Measurements from ENCODE around the gene RNF150.

RNF150 gene

DNA sequence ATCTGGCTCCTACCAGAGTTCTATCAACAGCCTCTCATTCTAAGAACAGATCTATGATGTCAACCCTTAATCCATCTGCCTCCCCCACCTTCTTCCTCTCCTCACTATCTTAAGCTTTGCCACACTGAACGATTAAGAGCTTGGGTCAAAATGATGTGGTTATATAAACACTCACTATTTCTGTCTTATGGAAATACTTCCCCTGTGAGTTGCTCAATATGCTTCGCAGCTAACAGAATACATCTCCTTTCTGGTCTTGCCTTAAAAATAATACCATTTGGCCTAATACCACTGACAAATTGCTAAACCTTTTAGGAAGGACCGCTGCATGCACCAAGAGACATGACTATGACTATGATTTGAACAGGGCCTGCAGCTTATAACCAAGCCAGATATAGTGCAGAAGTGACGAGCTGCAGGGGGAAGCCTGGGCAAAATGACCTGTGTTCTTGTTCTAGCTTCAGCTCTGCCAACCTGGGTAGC lies 130.9 kb downstream of the RNF150 start:
- Histone ChIP-seq H3K9me3 (ENCODE audit: insufficient read depth, low read depth, low read length) (no peaks in the 10 kb centered on the region), H3K27ac (ENCODE audit: low read depth, low read length) (no peak overlapping the region)
- WGBS: 93% methylated on average over 4 of the region's 4 CpGs

GRCh38 chr4:140996766-140997165 lies 136.5 kb downstream of the RNF150 start:
- H3K4me3 ChIP-seq (ENCODE audit: low read length): no peak overlapping the region
- no peaks in the 10 kb centered on the region for H3K27me3 ChIP-seq (ENCODE audit: insufficient read depth, low read length)
- H3K36me3 ChIP-seq (ENCODE audit: insufficient read depth, low read length): no peaks in the 10 kb centered on the region
- H3K9ac ChIP-seq (ENCODE audit: low read depth, low read length): no peak overlapping the region
- no peaks in the 10 kb centered on the region for H3K4me1 ChIP-seq (ENCODE audit: insufficient read depth, low read length)
- H3K9me3 ChIP-seq (ENCODE audit: insufficient read depth, low read depth, low read length): no peaks in the 10 kb centered on the region
- no peak overlapping the region for H3K27ac ChIP-seq (ENCODE audit: low read depth, low read length)

More for the DNA sequence above, 130.9 kb downstream of the RNF150 start:
- Histone ChIP-seq H3K4me1 (ENCODE audit: insufficient read depth, low read length) (no peaks in the 10 kb centered on the region), H3K9ac (ENCODE audit: low read depth, low read length) (no peak overlapping the region), H3K4me3 (ENCODE audit: low read length) (no peak overlapping the region), H3K36me3 (ENCODE audit: insufficient read depth, low read length) (no peaks in the 10 kb centered on the region), H3K27me3 (ENCODE audit: insufficient read depth, low read length) (no peaks in the 10 kb centered on the region)

DNA sequence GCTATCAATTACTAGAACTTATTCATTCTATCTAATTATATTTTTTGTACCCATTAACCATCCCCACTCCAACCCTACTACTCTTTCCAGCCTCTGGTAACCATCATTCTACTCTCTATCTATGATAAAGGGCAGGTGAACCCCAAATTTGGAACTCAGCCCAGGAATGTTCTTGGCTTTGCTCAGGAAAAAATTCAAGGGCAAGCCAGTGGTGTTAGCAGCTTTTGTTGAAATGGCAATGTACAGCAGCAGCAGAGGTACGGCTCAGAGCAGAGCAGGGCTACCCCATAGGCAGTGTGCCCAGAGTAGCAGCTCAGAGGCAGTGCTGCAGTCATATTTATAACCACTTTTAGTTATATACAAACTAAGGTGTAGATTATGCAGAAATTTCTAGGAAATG lies 138.2 kb downstream of the RNF150 start:
- WGBS: 94% methylated on average over 1 of the region's 1 CpG
- Histone ChIP-seq H3K27ac (ENCODE audit: low read depth, low read length) (no peak overlapping the region), H3K9me3 (ENCODE audit: insufficient read depth, low read depth, low read length) (no peaks in the 10 kb centered on the region), H3K36me3 (ENCODE audit: insufficient read depth, low read length) (no peaks in the 10 kb centered on the region), H3K4me1 (ENCODE audit: insufficient read depth, low read length) (no peaks in the 10 kb centered on the region), H3K27me3 (ENCODE audit: insufficient read depth, low read length) (no peaks in the 10 kb centered on the region), H3K9ac (ENCODE audit: low read depth, low read length) (no peak overlapping the region), H3K4me3 (ENCODE audit: low read length) (no peak overlapping the region)

DNA sequence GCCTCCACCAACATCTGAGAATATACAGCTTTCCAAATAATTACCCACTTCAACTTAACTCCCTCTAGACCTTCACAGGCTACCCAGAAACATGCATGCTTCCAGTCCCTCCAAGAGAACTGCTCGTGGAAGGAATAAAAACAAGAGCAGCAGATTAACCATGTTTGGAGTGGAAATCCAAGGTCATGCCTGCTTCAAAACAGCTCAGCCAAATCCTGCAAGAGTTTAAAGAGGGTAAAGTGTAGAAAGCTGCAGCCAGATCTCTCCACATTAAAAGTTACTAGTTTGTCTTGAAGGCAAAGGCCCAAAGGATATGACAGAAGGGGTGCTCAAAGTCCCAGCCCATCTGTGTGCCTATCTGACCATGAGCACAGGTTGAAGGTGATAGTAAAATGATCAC lies 139.3 kb downstream of the RNF150 start:
- no peak overlapping the region for H3K27ac ChIP-seq (ENCODE audit: low read depth, low read length)
- H3K27me3 ChIP-seq (ENCODE audit: insufficient read depth, low read length): no peaks in the 10 kb centered on the region
- no peaks in the 10 kb centered on the region for H3K4me1 ChIP-seq (ENCODE audit: insufficient read depth, low read length)
- H3K36me3 ChIP-seq (ENCODE audit: insufficient read depth, low read length): no peaks in the 10 kb centered on the region
- H3K9me3 ChIP-seq (ENCODE audit: insufficient read depth, low read depth, low read length): no peaks in the 10 kb centered on the region
- WGBS: 100% methylated on average over 1 of the region's 1 CpG
- H3K9ac ChIP-seq (ENCODE audit: low read depth, low read length): no peak overlapping the region
- no peak overlapping the region for H3K4me3 ChIP-seq (ENCODE audit: low read length)

- Histone ChIP-seq H3K4me1 (ENCODE audit: insufficient read depth, low read length) (no peaks in the 10 kb centered on the region), H3K27me3 (ENCODE audit: insufficient read depth, low read length) (no peaks in the 10 kb centered on the region), H3K9me3 (ENCODE audit: insufficient read depth, low read depth, low read length) (no peaks in the 10 kb centered on the region), H3K4me3 (ENCODE audit: low read length) (no peak overlapping the region), H3K9ac (ENCODE audit: low read depth, low read length) (no peak overlapping the region), H3K36me3 (ENCODE audit: insufficient read depth, low read length) (no peaks in the 10 kb centered on the region), H3K27ac (ENCODE audit: low read depth, low read length) (no peak overlapping the region)
- 90% methylated on average over 4 of the region's 4 CpGs for WGBS
Observed at GRCh38 chr4:140993370-140993769, 139.9 kb downstream of the RNF150 start.

GRCh38 chr4:140989944-140990343 lies 143.3 kb downstream of the RNF150 start:
- WGBS: 90% methylated on average over 2 of the region's 3 CpGs
- no peaks in the 10 kb centered on the region; the same call in 1 of the 2 replicates for H3K4me1 ChIP-seq (ENCODE audit: insufficient read depth, low read length)
- H3K9me3 ChIP-seq (ENCODE audit: insufficient read depth, low read depth, low read length): no peaks in the 10 kb centered on the region
- H3K36me3 ChIP-seq (ENCODE audit: insufficient read depth, low read length): no peaks in the 10 kb centered on the region
- no peak overlapping the region for H3K4me3 ChIP-seq (ENCODE audit: low read length)
- H3K27me3 ChIP-seq (ENCODE audit: insufficient read depth, low read length): no peaks in the 10 kb centered on the region
- H3K9ac ChIP-seq (ENCODE audit: low read depth, low read length): no peak overlapping the region
- H3K27ac ChIP-seq (ENCODE audit: low read depth, low read length): no peak overlapping the region

DNA sequence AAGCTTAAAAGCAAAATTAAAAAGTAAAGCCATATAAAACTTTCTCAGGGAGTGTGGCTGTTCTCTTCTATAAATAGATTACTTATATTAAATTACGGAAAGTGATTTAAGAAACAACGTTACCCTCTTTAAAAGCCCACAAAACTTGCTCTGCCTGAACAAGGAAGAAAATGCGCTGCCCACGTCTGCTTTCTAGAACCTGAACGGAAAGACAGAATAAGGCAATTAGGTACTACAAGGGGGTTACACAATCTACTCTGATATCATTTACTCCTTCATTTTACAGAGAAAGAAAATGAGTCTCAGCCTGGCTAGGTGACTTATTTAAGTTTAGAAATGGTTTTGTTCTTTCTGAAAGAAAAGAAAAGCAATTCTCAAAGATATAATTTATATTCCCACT lies 147.2 kb downstream of the RNF150 start:
- 88% methylated on average over 5 of the region's 5 CpGs for WGBS
- Histone ChIP-seq H3K27me3 (ENCODE audit: insufficient read depth, low read length) (no peaks in the 10 kb centered on the region), H3K4me1 (ENCODE audit: insufficient read depth, low read length) (no peaks in the 10 kb centered on the region; the same call in 1 of the 2 replicates), H3K9me3 (ENCODE audit: insufficient read depth, low read depth, low read length) (no peaks in the 10 kb centered on the region), H3K4me3 (ENCODE audit: low read length) (no peak overlapping the region), H3K27ac (ENCODE audit: low read depth, low read length) (no peak overlapping the region), H3K9ac (ENCODE audit: low read depth, low read length) (no peak overlapping the region), H3K36me3 (ENCODE audit: insufficient read depth, low read length) (no peaks in the 10 kb centered on the region)

DNA sequence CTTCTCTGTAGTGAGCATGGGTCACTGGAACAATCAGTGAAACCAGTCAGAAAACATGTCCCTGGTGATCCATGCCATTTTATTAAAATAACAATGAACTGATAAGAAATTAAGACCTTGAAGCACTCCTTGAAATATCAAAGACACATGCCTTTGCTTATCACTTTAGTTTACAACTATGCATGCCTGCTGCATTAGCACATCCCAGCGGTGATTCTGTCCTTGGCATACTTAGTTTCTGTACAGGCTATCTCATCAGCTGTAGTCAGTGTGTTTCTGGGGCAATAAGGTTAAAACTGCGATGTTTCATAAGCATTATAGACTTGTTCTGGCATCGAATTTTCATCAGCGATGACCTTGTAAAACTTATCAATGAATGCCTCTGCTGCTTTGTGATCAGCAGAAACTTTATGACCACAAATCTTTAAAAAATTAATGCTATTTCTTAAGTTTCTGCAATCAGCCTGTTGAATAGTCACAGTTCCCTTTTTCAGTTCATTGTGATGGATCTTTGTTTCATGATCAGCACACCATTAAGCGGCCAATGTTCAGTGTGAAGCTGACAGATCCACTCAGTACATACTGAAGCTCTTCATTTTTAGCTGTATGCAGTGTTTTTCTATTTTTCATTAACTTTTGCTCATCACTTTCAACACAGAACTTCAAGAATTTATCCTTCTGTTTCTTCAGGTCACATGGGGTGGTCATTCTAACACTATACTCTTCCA lies 150.5 kb downstream of the RNF150 start:
- WGBS: 94% methylated on average over 5 of the region's 5 CpGs
- no peak overlapping the region for H3K4me3 ChIP-seq (ENCODE audit: low read length)

DNA sequence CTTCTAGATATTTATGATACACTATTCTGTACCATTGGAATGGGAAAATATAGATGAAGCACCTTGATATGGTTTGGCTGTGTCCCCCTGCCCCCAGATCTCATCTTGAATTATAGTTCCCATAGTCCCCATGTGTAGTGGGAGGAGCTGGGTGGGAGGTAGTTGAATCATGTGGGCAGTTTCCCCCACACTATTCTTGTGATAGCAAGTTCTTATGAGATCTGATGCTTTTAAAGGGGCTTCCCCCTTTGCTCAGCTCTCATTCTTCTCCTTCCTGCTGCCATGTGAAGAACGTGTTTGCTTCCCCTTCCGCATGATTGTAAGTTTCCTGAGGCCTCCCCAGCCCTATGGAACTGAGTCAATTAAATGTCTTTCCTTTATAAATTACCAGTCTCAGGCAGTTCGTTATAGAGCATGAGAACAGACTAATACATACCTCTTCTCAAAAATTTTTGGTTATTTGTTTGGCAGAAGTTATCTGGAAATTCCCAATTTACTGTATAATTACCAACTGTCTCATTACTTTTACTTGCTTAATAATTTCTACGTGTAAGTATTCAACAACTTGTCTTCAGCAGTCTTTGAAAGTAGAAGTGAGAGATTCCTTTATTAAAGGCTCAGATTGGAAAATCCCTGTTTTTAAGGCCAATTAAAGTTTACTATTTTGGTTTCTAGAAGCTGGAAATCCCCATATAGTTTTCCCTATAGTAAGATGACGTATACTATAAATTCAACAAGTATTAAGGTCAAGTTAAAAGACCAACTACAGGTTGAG lies 152.7 kb downstream of the RNF150 start:
- H3K27me3 ChIP-seq (ENCODE audit: insufficient read depth, low read length): no peaks in the 10 kb centered on the region
- no peaks in the 10 kb centered on the region; the same call in 1 of the 2 replicates for H3K4me1 ChIP-seq (ENCODE audit: insufficient read depth, low read length)
- H3K27ac ChIP-seq (ENCODE audit: low read depth, low read length): no peak overlapping the region
- no peaks in the 10 kb centered on the region for H3K9me3 ChIP-seq (ENCODE audit: insufficient read depth, low read depth, low read length)
- H3K4me3 ChIP-seq (ENCODE audit: low read length): no peak overlapping the region
- WGBS: 91% methylated on average over 3 of the region's 5 CpGs
- H3K9ac ChIP-seq (ENCODE audit: low read depth, low read length): no peak overlapping the region
- H3K36me3 ChIP-seq (ENCODE audit: insufficient read depth, low read length): no peaks in the 10 kb centered on the region

More for the DNA sequence above, 150.5 kb downstream of the RNF150 start:
- no peak overlapping the region for H3K9ac ChIP-seq (ENCODE audit: low read depth, low read length)
- no peaks in the 10 kb centered on the region for H3K9me3 ChIP-seq (ENCODE audit: insufficient read depth, low read depth, low read length)
- H3K27me3 ChIP-seq (ENCODE audit: insufficient read depth, low read length): no peaks in the 10 kb centered on the region
- H3K27ac ChIP-seq (ENCODE audit: low read depth, low read length): no peak overlapping the region
- no peaks in the 10 kb centered on the region for H3K36me3 ChIP-seq (ENCODE audit: insufficient read depth, low read length)
- H3K4me1 ChIP-seq (ENCODE audit: insufficient read depth, low read length): no peaks in the 10 kb centered on the region; the same call in 1 of the 2 replicates

DNA sequence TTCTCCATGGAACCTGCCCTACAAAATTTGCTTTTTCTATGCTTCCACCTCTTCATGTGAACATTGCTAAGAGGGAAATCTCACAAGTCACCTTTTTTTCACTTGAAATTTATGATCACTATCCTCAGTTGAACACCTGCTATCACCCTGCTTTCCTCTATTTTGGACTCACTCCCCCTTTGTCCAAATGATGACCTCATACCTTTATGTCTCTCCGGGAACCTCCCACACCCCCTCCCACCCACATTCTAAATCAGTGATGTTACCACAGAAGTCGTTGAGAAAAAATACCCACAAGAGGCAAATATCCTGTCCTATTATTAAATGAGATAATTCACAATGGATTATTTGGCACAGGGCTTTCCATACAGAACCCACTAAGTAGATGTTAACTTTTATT lies 156.5 kb downstream of the RNF150 start:
- WGBS: 95% methylated on average over 1 of the region's 2 CpGs
- H3K4me3 ChIP-seq (ENCODE audit: low read length): no peak overlapping the region
- H3K27ac ChIP-seq (ENCODE audit: low read depth, low read length): no peak overlapping the region
- no peaks in the 10 kb centered on the region for H3K27me3 ChIP-seq (ENCODE audit: insufficient read depth, low read length)
- no peaks in the 10 kb centered on the region for H3K4me1 ChIP-seq (ENCODE audit: insufficient read depth, low read length)
- no peaks in the 10 kb centered on the region for H3K36me3 ChIP-seq (ENCODE audit: insufficient read depth, low read length)
- no peaks in the 10 kb centered on the region for H3K9me3 ChIP-seq (ENCODE audit: insufficient read depth, low read depth, low read length)
- H3K9ac ChIP-seq (ENCODE audit: low read depth, low read length): no peak overlapping the region

- no peaks in the 10 kb centered on the region for H3K36me3 ChIP-seq (ENCODE audit: insufficient read depth, low read length)
- H3K27me3 ChIP-seq (ENCODE audit: insufficient read depth, low read length): no peaks in the 10 kb centered on the region
- H3K27ac ChIP-seq (ENCODE audit: low read depth, low read length): no peak overlapping the region
- H3K4me3 ChIP-seq (ENCODE audit: low read length): no peak overlapping the region
- peaks cover 5% of the 10 kb centered on the region for H3K4me1 ChIP-seq (ENCODE audit: insufficient read depth, low read length)
- WGBS: 91% methylated on average over 3 of the region's 3 CpGs
- no peaks in the 10 kb centered on the region for H3K9me3 ChIP-seq (ENCODE audit: insufficient read depth, low read depth, low read length)
- H3K9ac ChIP-seq (ENCODE audit: low read depth, low read length): no peak overlapping the region
Observed at GRCh38 chr4:140971077-140971792, 162.0 kb downstream of the RNF150 start.

Measured in HUES64 (cell line).